Large intestine (tissue), 3 donors: ENCODE measurements around the gene LTF. TPM values are rescaled to one million over a fixed set of nuclear protein-coding genes. Genes with fewer than 3 reads are reported as not detected.
A peak's percentile ranks its signal among the peaks of the same experiment; 100 is the strongest.

ENCODE experiments used
- DNase-seq, 2 donors: peaks; one replicate each; pipeline versions ENCODE4 v3.0.0 to v3.0.0-alpha.2; 2013
- H3K27ac ChIP-seq: one replicate; pipeline ENCODE4 v1.5.1; 2013; ENCODE audit warnings: low read length
- H3K27me3 ChIP-seq: 2 replicates; pipeline ENCODE4 v1.6.1; 2013; ENCODE audit warnings: low read length; ENCODE audit not compliant: control insufficient read depth, insufficient read depth
- H3K36me3 ChIP-seq: 2 replicates; pipeline ENCODE4 v1.6.1; 2013; ENCODE audit warnings: low read length; ENCODE audit not compliant: control insufficient read depth, insufficient read depth
- H3K4me1 ChIP-seq: one replicate; pipeline ENCODE4 v1.6.1; 2013; ENCODE audit warnings: low read length; ENCODE audit not compliant: control insufficient read depth, insufficient read depth
- H3K4me3 ChIP-seq: one replicate; pipeline ENCODE4 v1.5.1; 2013; ENCODE audit warnings: low read length
- H3K9me3 ChIP-seq: one replicate; pipeline ENCODE4 v1.6.1; 2013; ENCODE audit warnings: mild to moderate bottlenecking, low read depth, low read length, moderate library complexity; ENCODE audit not compliant: control insufficient read depth
- WGBS: methylation state at CpG from one replicate; pipeline ENCODE4 v1.1.5; 2013; ENCODE audit warnings: low lambda C conversion rate; ENCODE audit not compliant: insufficient coverage; 5-methylcytosine and 5-hydroxymethylcytosine counted together
- polyA plus RNA-seq: library from polyadenylated mRNA; unstranded; fragments of 120-200 nt; gene quantifications from one replicate; pipeline ENCODE4 v1.2.1, GENCODE V29; 2013

The LTF gene
- polyA plus RNA-seq, 1 donor = 2.6 TPM

DNA sequence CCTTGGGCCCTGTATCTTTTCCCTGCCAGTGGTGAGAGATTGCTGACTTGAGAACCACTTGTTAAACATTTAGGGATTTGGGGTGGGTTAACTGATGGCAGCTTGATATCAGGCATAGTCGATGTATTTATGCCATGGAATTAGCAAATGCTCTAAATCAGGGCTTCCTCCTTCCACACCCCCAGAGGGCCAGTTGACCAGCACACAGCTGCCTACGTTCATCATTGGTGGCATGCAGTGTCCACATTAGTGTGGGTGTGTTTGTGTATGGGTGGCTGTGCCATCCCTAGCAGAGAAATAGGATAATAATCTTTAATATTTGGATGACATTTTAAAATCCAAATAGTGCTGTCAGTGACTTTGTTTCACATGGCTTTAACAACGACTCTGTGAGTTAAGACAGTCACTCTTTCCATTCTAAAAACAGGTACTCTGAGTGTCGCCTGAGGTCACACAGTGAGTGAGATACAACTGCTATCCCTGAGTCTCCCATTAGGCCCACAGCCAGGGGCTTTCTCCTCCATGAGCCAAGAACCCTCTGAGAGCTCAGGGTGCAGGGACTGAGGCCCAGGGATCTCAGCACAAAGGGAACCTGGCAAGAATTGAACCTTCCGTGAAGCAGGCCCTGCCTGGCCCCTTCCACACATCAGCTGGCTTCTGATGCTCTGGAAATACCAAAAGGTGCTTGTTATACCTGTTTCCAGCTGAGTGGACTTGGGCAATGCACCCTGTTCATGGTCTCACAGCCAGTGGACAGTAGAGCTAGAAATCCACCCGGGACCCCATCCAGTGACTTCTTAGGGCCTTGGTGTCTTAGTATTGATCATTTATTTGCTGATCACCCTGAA is 4.3 kb upstream of the LTF start:
- no peak for DNase-seq
- no peak overlapping the region for H3K27ac ChIP-seq
- H3K4me1 ChIP-seq = no peaks in the 10 kb centered on the region
- H3K4me3 ChIP-seq = no peak overlapping the region
- WGBS = no CpG with 5 or more reads among the region's 6 CpGs
- no peaks in the 10 kb centered on the region for H3K9me3 ChIP-seq
- peaks cover 23% of the 10 kb centered on the region for H3K27me3 ChIP-seq
- H3K36me3 ChIP-seq = no peaks in the 10 kb centered on the region

DNA sequence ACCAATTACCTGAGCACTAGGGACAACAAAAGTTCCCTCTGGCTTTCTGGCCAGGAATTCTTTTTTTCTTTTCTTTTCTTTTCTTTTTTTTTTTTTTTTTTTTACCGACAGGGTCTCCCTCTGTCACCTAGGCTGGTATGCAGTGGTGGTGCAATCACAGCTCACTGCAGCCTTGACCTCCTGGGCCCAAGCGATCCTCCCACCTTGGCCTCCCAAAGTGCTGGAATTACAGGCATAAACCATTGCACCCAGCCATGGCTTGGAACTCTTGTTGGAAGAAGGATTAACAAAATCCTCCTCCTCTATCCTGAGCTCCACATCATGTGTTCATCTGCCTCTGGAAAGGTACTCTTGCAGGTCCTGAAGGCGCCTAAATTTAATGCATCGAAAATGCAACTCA is 2.9 kb upstream of the LTF start:
- no peaks in the 10 kb centered on the region for H3K36me3 ChIP-seq
- H3K27me3 ChIP-seq = peaks cover 37% of the 10 kb centered on the region
- no peak for DNase-seq
- H3K4me3 ChIP-seq = no peak overlapping the region
- no peaks in the 10 kb centered on the region for H3K4me1 ChIP-seq
- no peaks in the 10 kb centered on the region for H3K9me3 ChIP-seq
- H3K27ac ChIP-seq = no peak overlapping the region
- WGBS = 80% methylated on average over 1 of the region's 4 CpGs

DNA sequence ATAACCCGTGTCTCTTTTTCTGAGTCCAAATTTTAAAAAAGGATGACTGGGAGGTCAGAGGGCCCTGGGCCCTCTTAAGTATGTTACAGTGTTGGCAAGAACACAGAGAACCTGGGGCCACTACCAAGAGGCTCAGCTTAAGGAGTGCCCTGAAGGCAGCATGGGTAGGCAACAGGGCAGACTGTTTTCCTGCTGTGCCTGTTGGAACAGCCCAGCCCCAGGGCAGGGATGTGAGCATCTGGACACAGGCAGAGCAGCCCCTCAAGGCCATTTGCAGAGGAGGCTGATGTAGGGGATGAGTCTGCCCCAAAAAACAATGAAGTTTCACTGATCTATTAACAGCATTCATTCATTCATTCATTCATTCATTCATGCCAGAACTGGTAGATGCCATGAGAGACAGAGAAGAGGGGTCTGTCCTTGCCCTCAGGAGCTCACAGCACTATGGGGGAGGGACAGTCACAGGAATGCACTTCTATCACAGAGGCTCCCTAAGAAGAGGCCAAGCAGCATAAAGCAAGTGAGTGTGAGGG is 2.2 kb upstream of the LTF start:
- H3K27me3 ChIP-seq = peaks cover 38% of the 10 kb centered on the region
- peaks cover 2% of the 10 kb centered on the region for H3K4me1 ChIP-seq
- H3K27ac ChIP-seq = no peak overlapping the region
- H3K9me3 ChIP-seq = no peaks in the 10 kb centered on the region
- no peak overlapping the region for H3K4me3 ChIP-seq
- no CpG with 5 or more reads among the region's 1 CpG for WGBS
- no peaks in the 10 kb centered on the region for H3K36me3 ChIP-seq
- DNase-seq = no peak

DNA sequence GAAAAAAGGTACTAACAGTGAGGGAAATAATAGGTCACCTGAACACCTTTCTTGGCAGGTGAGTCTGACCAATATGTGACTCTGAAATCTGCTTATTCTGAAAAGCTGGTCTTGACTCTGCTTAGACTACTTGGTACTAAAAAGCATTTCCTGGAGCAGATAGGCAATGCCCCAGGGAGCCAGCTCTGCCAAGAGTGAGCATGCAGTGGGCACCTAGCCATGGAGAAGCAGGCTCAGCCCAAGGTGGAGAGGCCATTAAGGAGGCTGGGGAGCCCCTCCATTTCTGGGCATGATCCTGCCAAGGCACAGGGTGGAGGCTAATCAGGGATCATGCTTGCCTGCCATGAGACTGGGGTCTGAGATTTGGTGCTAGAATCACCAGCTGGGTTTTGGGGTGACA is 1.6 kb upstream of the LTF start:
- no peak for DNase-seq
- Histone ChIP-seq H3K27me3 (peaks cover 38% of the 10 kb centered on the region), H3K4me1 (peaks cover 3% of the 10 kb centered on the region), H3K4me3 (no peak overlapping the region), H3K9me3 (no peaks in the 10 kb centered on the region), H3K27ac (no peak overlapping the region), H3K36me3 (no peaks in the 10 kb centered on the region)

DNA sequence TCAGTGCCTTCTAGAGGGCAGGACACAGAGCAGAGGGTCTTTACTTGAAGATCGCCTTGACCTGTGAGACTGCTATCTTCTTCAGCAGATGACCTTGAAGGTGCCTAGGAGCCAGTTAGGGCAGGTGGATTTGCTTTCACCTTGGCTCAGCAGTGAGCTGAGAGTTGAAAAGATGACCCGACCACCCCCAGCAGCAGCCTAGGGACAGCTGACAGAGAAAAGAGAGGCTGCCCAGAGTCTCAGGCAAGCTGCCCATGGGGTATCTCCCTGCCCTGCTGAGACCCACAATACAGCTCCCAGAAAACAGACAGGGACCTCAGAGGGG is 453 bp upstream of the LTF start:
- peaks cover 3% of the 10 kb centered on the region for H3K4me1 ChIP-seq
- H3K27ac ChIP-seq = no peak overlapping the region

DNA sequence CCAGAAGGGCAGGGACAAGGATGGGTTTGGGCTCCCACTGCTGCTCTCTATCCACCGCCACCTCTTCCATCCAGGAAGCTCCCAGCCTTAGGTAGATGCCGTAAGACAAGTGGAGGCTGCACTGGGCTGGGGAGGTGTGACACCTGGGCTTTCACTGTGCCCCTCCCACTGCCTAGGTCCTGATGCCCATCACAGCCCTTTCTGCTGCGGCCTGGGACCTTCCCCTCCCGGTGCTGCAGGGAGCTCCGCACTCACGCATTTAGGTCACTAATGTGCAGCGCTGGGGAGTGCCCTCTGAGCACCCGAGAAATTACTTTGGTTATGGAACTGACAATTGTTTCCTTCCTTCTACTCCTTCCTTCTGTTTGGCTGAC is 850 bp downstream of the LTF start:
- no peak for DNase-seq
- H3K27ac ChIP-seq = no peak overlapping the region
- no peaks in the 10 kb centered on the region for H3K36me3 ChIP-seq
- no peaks in the 10 kb centered on the region for H3K9me3 ChIP-seq
- no CpG with 5 or more reads among the region's 8 CpGs for whole genome bisulfite sequencing
- peaks cover 38% of the 10 kb centered on the region for H3K27me3 ChIP-seq
- peaks cover 3% of the 10 kb centered on the region for H3K4me1 ChIP-seq
- H3K4me3 ChIP-seq = no peak overlapping the region

More for the DNA sequence above, 453 bp upstream of the LTF start:
- Histone ChIP-seq H3K9me3 (no peaks in the 10 kb centered on the region), H3K4me3 (no peak overlapping the region), H3K27me3 (peaks cover 38% of the 10 kb centered on the region), H3K36me3 (no peaks in the 10 kb centered on the region)
- WGBS = no CpG with 5 or more reads among the region's 2 CpGs
- DNase-seq = no peak

DNA sequence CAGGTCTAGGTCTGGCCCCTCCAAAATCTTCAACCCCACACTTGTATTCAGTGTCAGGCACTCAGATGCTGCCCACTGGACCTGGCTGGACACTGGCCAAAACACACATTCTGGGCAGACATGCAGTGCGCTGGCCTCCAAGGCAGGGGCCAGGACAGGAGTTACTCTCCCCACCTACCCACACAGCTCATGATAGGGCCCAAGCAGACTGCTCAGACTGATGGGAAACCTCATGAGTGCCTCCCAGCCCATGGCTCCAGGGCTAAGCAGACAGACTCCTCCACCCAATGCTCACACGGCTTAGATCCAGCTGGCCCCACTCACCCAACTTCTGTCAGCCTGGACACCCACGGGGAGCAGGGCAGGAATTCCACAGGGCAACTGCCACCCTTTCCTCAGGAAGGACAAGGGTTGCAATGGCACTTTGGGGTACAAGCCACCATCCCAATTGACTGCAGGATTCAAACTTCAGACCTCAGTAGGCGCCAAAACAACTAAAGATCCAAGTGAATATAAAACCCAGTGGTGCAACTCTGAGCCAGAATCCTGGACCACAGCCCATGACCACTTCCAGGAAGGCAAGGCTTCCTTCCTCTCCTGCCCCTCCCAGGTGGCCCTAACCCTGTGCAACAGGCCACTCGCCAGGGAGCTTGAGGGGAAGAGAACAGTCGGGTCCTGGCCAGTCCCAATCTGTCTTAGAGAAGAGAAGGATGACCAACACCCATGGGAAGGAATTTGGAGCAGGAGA is 1.4 kb downstream of the LTF start:
- H3K27me3 ChIP-seq = peaks cover 38% of the 10 kb centered on the region
- H3K27ac ChIP-seq = no peak overlapping the region
- no peaks in the 10 kb centered on the region for H3K36me3 ChIP-seq
- no peak for DNase-seq
- no CpG with 5 or more reads among the region's 6 CpGs for WGBS
- H3K9me3 ChIP-seq = no peaks in the 10 kb centered on the region
- peaks cover 3% of the 10 kb centered on the region for H3K4me1 ChIP-seq
- H3K4me3 ChIP-seq = no peak overlapping the region

DNA sequence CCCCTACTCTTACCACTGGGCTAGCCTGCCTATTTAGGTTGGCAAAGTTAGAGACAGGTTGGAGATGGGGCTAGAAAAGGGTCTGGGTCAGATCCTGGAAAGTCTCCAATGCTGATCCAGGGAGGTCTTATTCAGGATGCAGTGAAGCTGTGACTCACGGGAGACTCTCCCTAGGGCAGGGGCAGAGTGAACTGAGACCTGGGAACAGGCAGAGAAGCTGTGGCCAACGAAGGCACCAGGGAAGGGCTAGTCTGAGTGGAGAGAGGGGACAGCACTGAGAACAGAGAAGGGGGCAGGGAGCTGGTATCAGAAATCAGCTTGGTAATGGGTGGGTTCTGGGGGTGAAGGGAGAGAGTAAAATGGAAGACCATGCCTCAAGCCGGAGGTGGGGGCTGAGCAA is 2.2 kb downstream of the LTF start:
- Histone ChIP-seq H3K36me3 (no peaks in the 10 kb centered on the region), H3K27ac (no peak overlapping the region), H3K4me1 (peaks cover 3% of the 10 kb centered on the region), H3K4me3 (no peak overlapping the region), H3K27me3 (peaks cover 38% of the 10 kb centered on the region), H3K9me3 (no peaks in the 10 kb centered on the region)
- WGBS = no CpG with 5 or more reads among the region's 3 CpGs
- DNase-seq = no peak

DNA sequence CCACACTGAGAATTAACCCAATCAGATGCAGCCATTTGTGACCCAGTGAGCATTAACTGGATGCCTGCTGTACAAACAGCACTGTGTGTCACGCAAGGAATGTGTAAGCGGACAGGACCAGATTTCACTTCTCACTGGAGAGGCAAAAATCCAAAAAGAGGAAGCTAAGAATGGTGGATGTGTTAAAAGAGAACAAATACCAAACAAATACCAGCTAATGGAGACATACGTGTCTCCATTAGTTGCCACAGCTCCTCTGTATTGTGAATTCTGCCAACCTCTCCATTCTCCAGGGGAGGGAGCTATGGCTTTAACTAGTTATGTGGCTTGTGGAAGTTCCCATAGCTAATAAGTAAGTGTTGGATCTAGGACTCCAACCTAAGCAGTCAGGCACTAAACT is 2.6 kb downstream of the LTF start:
- 100% methylated on average over 1 of the region's 3 CpGs for WGBS
- peak; percentile 25 to 46 for DNase-seq
- Histone ChIP-seq H3K9me3 (no peaks in the 10 kb centered on the region), H3K27ac (no peak overlapping the region), H3K36me3 (no peaks in the 10 kb centered on the region), H3K27me3 (peaks cover 38% of the 10 kb centered on the region), H3K4me1 (peaks cover 3% of the 10 kb centered on the region), H3K4me3 (no peak overlapping the region)

DNA sequence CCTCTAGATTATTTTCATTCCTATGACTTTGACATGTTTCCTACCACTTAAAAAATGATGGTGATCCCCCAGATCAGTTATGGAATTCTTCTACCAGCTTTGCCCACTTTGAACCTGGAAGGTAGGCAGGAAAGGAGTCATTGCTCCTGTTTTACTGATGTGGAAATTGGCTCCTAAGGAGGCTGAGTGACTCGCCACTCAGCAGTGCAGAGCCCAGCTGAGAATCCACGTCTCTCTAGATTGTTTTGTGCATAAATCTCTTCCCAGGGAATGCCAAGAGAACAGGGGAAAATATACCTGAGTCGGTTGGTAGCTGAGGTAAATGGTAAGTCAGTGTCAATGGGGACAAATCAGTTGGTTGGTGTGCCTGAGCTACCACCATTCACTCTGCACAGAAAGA is 4.7 kb downstream of the LTF start:
- Histone ChIP-seq H3K4me3 (no peak overlapping the region), H3K27me3 (peaks cover 26% of the 10 kb centered on the region), H3K4me1 (peaks cover 8% of the 10 kb centered on the region), H3K36me3 (no peaks in the 10 kb centered on the region), H3K27ac (no peak overlapping the region), H3K9me3 (no peaks in the 10 kb centered on the region)
- DNase-seq = no peak
- WGBS = no CpG with 5 or more reads among the region's 3 CpGs
